Tongue (tissue), 2 donors: ENCODE measurements around the gene RGS14. TPM values are rescaled to one million over a fixed set of nuclear protein-coding genes. Genes with fewer than 3 reads are reported as not detected.
A peak's percentile ranks its signal among the peaks of the same experiment; 100 is the strongest.

Experiments
- DNase-seq: peaks from one replicate; pipeline ENCODE4 v3.0.0-alpha.2; 2015
- total RNA-seq: library from RNA; depleted of rRNA; stranded (reverse); fragments of >200 nt; gene quantifications from one replicate; pipeline ENCODE4 v1.2.3, GENCODE V29; 2014

The RGS14 gene
- total RNA-seq = 14.8 TPM

GRCh38 chr5:177357459-177358351, at the start of gene RGS14:
Gene RGS14 (plus strand): TSS chr5:177357924. CDS start chr5:177358025, 101 bp downstream.
- peak; percentile 37 for DNase-seq

- no peak for DNase-seq
Measured at GRCh38 chr5:177308740-177309139, 49.0 kb upstream of the RGS14 start.

- peak; percentile 81 for DNase-seq
Measured at GRCh38 chr5:177309351-177310191, 48.2 kb upstream of the RGS14 start.

GRCh38 chr5:177310332-177310731, 47.4 kb upstream of the RGS14 start:
- DNase-seq = no peak

- peak; percentile 38 for DNase-seq
Measured at GRCh38 chr5:177310757-177311391, 46.9 kb upstream of the RGS14 start.

GRCh38 chr5:177311392-177311722, 46.4 kb upstream of the RGS14 start:
- peak; percentile 18 for DNase-seq

GRCh38 chr5:177311723-177312648, 45.7 kb upstream of the RGS14 start, which contains the start of gene MXD3:
Gene MXD3 (minus strand): TSS chr5:177311898. CDS start chr5:177311830, 68 bp downstream.
- peak; percentile 99 for DNase-seq

- DNase-seq = peak; percentile 61
Measured at GRCh38 chr5:177312649-177313181, 45.0 kb upstream of the RGS14 start.

- DNase-seq = no peak
Measured at GRCh38 chr5:177313561-177314259, 44.0 kb upstream of the RGS14 start.

GRCh38 chr5:177314376-177315342, 43.1 kb upstream of the RGS14 start:
- no peak for DNase-seq

GRCh38 chr5:177315411-177315810, 42.3 kb upstream of the RGS14 start:
- DNase-seq = no peak

GRCh38 chr5:177316005-177316404, 41.7 kb upstream of the RGS14 start:
- no peak for DNase-seq

GRCh38 chr5:177317959-177318377, 39.8 kb upstream of the RGS14 start:
- peak; percentile 78 for DNase-seq

- no peak for DNase-seq
Measured at GRCh38 chr5:177319913-177320588, 37.7 kb upstream of the RGS14 start.

- no peak for DNase-seq
Measured at GRCh38 chr5:177320879-177321278, 36.8 kb upstream of the RGS14 start.

- no peak for DNase-seq
Measured at GRCh38 chr5:177325868-177326381, 31.8 kb upstream of the RGS14 start.

GRCh38 chr5:177327539-177328522, 29.9 kb upstream of the RGS14 start:
- DNase-seq = no peak
